Right renal pelvis (tissue), 4 donors: Measurements from ENCODE around the gene ST6GALNAC2. TPM values are rescaled to one million over a fixed set of nuclear protein-coding genes. Genes with fewer than 3 reads are reported as not detected.

Source experiments
- polyA plus RNA-seq, 4 donors: library from polyadenylated mRNA; unstranded; fragments of 120-200 nt; gene quantifications; one replicate each; pipeline ENCODE4 v1.2.1, GENCODE V29; 2013; ENCODE audit not compliant: insufficient read length in 4 of 4

Gene ST6GALNAC2
- polyA plus RNA-seq, 4 donors, result 11.4 to 14.8 (median 12.3) TPM

Other genes with a start within 250 kb of the ST6GALNAC2 start
- 10 to 100 TPM; 71.4 to 87.1 (median 82.8) TPM for gene PRPSAP1, start 231.9 kb downstream of the ST6GALNAC2 start, polyA plus RNA-seq
- gene SPHK1, start 201.3 kb downstream of the ST6GALNAC2 start, polyA plus RNA-seq, result 1 to 10 TPM; 1.8 to 4.6 (median 2.7) TPM
- gene UBE2O, start 132.7 kb downstream of the ST6GALNAC2 start, polyA plus RNA-seq, result 10 to 100 TPM; 22.6 to 29.1 (median 23.7) TPM
- gene AANAT, start 118.3 kb downstream of the ST6GALNAC2 start, polyA plus RNA-seq, result under 1 TPM in 2 of 4 donors, not detected in 2; 0.17 to 0.40 TPM
- 1 to 10 TPM; 5.8 to 9.5 (median 6.8) TPM for gene RHBDF2, start 84.4 kb downstream of the ST6GALNAC2 start, polyA plus RNA-seq
- gene CYGB, start 48.2 kb downstream of the ST6GALNAC2 start, polyA plus RNA-seq, result 10 to 100 TPM; 15.1 to 17.4 (median 15.4) TPM
- gene PRCD, start 45.8 kb downstream of the ST6GALNAC2 start, polyA plus RNA-seq, result 1 to 10 TPM; 2.7 to 4.0 (median 3.4) TPM
- under 1 TPM; 0.24 to 0.37 (median 0.32) TPM for gene ST6GALNAC1, start 57.9 kb upstream of the ST6GALNAC2 start, polyA plus RNA-seq
- gene MXRA7, start 125.1 kb upstream of the ST6GALNAC2 start, polyA plus RNA-seq, result 100 to 1,000 TPM; 107 to 127 (median 118) TPM
- gene JMJD6, start 140.7 kb upstream of the ST6GALNAC2 start, polyA plus RNA-seq, result 10 to 100 TPM; 18.9 to 24.1 (median 21.3) TPM
- gene METTL23, start 141.0 kb upstream of the ST6GALNAC2 start, polyA plus RNA-seq, result 10 to 100 TPM; 43.5 to 48.4 (median 44.7) TPM
- 100 to 1,000 TPM; 361 to 455 (median 424) TPM for gene SRSF2, start 151.5 kb upstream of the ST6GALNAC2 start, polyA plus RNA-seq
- gene MFSD11, start 152.3 kb upstream of the ST6GALNAC2 start, polyA plus RNA-seq, result 10 to 100 TPM; 24.4 to 28.3 (median 26.6) TPM